GM23248 (cell line): Measurements from ENCODE around the gene TRPV3. TPM values are rescaled to one million over a fixed set of nuclear protein-coding genes. Genes with fewer than 3 reads are reported as not detected.

ENCODE experiments used
- DNase-seq: peaks from one replicate; pipeline ENCODE4 v3.0.0-alpha.2; 2015
- H2AFZ ChIP-seq: fragments of 200-600 bp; sonication (generic); 2 replicates; pipeline ENCODE4 v1.6.1; 2016; ENCODE audit warnings: antibody characterized with exemption
- H3F3A ChIP-seq: fragments of 200-600 bp; sonication (generic); 2 replicates; pipeline ENCODE4 v1.6.1; 2016; ENCODE audit warnings: mild to moderate bottlenecking, antibody characterized with exemption, mixed run types; ENCODE audit not compliant: insufficient read depth
- H3K27ac ChIP-seq: fragments of 200-600 bp; sonication (generic); 2 replicates; pipeline ENCODE4 v1.5.1; 2016; ENCODE audit warnings: mild to moderate bottlenecking
- H3K27me3 ChIP-seq: fragments of 200-600 bp; sonication (generic); replicated peaks from 2 replicates; pipeline ENCODE4 v1.6.1; 2016; ENCODE audit warnings: mild to moderate bottlenecking; ENCODE audit not compliant: insufficient read depth
- H3K36me3 ChIP-seq: fragments of 200-600 bp; sonication (generic); 2 replicates; pipeline ENCODE4 v1.6.1; 2016; ENCODE audit warnings: low read depth, mild to moderate bottlenecking
- H3K4me1 ChIP-seq: fragments of 200-600 bp; sonication (generic); 2 replicates; pipeline ENCODE4 v1.6.1; 2016; ENCODE audit warnings: mild to moderate bottlenecking; ENCODE audit not compliant: insufficient read depth
- H3K4me2 ChIP-seq: fragments of 200-600 bp; sonication (generic); one replicate; pipeline ENCODE4 v1.6.1; 2016; ENCODE audit warnings: mild to moderate bottlenecking; ENCODE audit not compliant: unreplicated experiment
- H3K4me3 ChIP-seq: fragments of 200-600 bp; sonication (generic); 2 replicates; pipeline ENCODE4 v1.5.1; 2016; ENCODE audit warnings: mild to moderate bottlenecking
- H3K79me2 ChIP-seq: fragments of 200-600 bp; sonication (generic); 2 replicates; pipeline ENCODE4 v1.6.1; 2016; ENCODE audit warnings: mild to moderate bottlenecking; ENCODE audit not compliant: insufficient read depth
- H3K9ac ChIP-seq: fragments of 200-600 bp; sonication (generic); 2 replicates; pipeline ENCODE4 v1.6.1; 2016; ENCODE audit warnings: mild to moderate bottlenecking
- H3K9me2 ChIP-seq: fragments of 200-600 bp; sonication (generic); 2 replicates; pipeline ENCODE4 v1.6.1; 2016; ENCODE audit warnings: mixed run types, mild to moderate bottlenecking, moderate library complexity; ENCODE audit not compliant: insufficient read depth
- H3K9me3 ChIP-seq: fragments of 200-600 bp; sonication (generic); one replicate; pipeline ENCODE4 v1.6.1; 2017; ENCODE audit warnings: low read depth
- H4K20me1 ChIP-seq: fragments of 200-600 bp; sonication (generic); 2 replicates; pipeline ENCODE4 v1.6.0; 2016; ENCODE audit not compliant: insufficient read depth
- EZH2 ChIP-seq: fragments of 200-600 bp; sonication (generic); IDR thresholded peaks from 2 replicates; pipeline ENCODE4 v1.6.1; 2018; ENCODE audit warnings: antibody characterized with exemption, mild to moderate bottlenecking; ENCODE audit not compliant: insufficient read depth, poor library complexity, severe bottlenecking
- EZH2phosphoT487 ChIP-seq: fragments of 200-600 bp; sonication (generic); IDR thresholded peaks from 2 replicates; pipeline ENCODE4 v1.6.1; 2018; ENCODE audit warnings: antibody characterized with exemption, moderate library complexity, mild to moderate bottlenecking, low read depth; ENCODE audit not compliant: insufficient read depth
- WGBS, 2 experiments: methylation state at CpG; one replicate each; pipeline ENCODE4 v1.1.6; 2015 to 2017; ENCODE audit warnings: low lambda C conversion rate in 2 of 2, low coverage in 1 of 2; ENCODE audit errors: missing lambda C conversion rate in 2 of 2; 5-methylcytosine and 5-hydroxymethylcytosine counted together
- in situ Hi-C: fragments of 300-500 bp; cut with MboI; formaldehyde crosslinking; loops from 2 replicates; pipeline ENCODE4 v1.15.0; 2020
- polyA plus RNA-seq: library from polyadenylated mRNA; unstranded; fragments of >200 nt; fragmentation: Nextera tagmentation; extraction: Ambion mirVana; gene quantifications from 2 replicates; pipeline ENCODE4 v1.2.1, GENCODE V29; 2016
- total RNA-seq: library from RNA; depleted of rRNA; stranded (reverse); fragments of >200 nt; shearing (Covaris generic); gene quantifications from 2 replicates; pipeline ENCODE4 v1.2.3, GENCODE V29; 2014

TRPV3 gene
- total and polyA plus RNA-seq, 2 experiments from 2014 or later = 0.41 to 1.1 TPM

DNA sequence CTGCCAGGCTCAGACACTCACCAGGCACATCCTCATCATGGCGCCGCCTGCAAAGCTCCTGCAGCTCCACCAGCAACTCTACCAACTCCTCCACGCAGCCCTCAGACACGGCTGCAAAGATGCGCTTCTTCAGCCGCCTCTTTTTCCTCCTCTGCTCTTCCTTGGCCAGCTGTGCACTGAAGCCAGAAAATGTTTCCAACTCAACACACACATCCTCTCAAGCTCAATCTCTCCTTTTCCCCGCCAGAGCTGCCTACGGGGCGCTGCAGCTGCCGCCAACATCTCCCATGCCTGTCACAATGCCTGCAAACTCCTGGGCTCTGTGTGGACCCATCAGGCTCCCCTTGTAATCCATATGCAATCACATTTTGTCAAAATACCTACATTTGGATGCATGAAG is 14.2 kb downstream of the TRPV3 start:
- no peak for TF ChIP-seq EZH2
- TF ChIP-seq EZH2phosphoT487 = no peak
- Histone ChIP-seq H3K27ac (no peak overlapping the region), H3K36me3 (no peaks in the 10 kb centered on the region), H3K27me3 (no peaks in the 10 kb centered on the region), H3K4me2 (no peak overlapping the region), H3K9me3 (no peaks in the 10 kb centered on the region), H3K4me1 (no peaks in the 10 kb centered on the region), H2AFZ (no peak overlapping the region), H3K9me2 (no peaks in the 10 kb centered on the region), H3K9ac (no peak overlapping the region), H3K79me2 (no peaks in the 10 kb centered on the region), H4K20me1 (no peaks in the 10 kb centered on the region), H3K4me3 (no peak overlapping the region), H3F3A (no peaks in the 10 kb centered on the region)
- in situ Hi-C loops = no loop called here
- DNase-seq = no peak
- WGBS, 2 experiments = 80 to 85% methylated on average over 10 of the region's 10 CpGs

DNA sequence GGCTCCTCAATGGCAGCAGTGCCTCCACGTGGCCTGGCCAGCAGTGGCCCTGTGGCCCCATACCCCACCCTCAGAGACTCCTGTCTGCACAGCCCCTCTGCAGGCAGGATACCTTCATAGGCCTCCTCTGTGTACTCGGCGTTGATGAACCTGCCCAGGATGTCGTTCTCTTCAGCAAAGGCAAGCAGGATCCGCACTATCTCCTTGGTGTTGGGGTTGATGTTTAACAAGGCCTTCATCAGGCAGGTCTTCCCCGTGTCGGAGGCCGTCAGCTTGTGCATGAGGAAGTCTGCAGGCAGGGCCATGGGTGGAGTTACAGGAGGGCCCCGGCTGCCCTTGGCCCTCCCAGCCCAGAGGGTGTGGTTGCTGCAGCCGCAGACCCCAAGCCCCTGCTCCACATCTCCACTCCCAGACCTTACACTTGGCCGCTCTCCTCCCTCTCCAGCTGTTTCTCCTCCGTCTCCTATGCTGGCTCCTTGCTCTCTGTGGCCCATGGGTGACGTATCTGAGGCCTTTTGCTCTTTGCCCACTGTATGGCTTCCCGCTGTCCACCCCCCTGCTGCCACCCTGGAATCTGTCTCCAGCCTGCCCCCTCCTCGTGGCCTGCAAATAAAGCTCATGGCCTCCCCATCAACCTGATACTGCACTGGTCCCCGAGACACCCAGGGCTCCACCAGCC is 15.1 kb downstream of the TRPV3 start:
- no peak for DNase-seq

DNA sequence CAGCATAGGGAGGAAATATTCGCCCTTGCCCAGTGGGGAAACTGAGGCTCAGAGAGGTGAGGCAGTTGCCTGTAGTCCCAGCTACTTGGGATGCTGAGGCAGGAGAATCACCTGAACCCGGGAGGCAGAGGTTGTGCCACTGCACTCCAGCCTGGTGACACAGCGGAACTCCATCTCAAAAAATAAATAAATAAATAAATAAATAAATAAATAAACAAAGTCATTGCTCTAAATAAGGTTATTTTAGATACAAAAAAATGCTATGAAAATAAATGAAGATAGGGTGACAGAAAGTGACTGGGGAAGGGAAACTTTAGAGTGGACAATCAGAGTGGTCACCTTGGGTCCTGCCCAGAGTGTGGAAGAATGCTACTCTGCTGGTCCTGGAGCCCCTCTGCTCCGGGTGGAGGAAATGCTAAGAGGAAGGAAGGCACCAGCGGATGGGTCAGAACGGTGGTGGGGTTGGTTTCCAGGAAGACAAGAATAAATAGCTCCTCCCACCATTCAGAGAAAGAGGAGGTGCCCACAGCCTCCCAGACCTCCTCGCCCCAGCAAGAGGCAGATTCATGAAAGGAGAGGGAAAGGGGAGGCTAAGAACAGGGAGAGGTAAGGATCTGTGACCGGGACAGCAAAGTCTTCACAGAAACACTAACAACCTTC is 17.6 kb downstream of the TRPV3 start:
- Histone ChIP-seq H3K4me3 (no peak overlapping the region), H4K20me1 (no peaks in the 10 kb centered on the region), H3K9me3 (no peaks in the 10 kb centered on the region), H3F3A (no peaks in the 10 kb centered on the region), H3K4me2 (no peak overlapping the region), H3K27ac (no peak overlapping the region), H3K79me2 (no peaks in the 10 kb centered on the region), H3K36me3 (no peaks in the 10 kb centered on the region), H3K4me1 (peaks cover 5% of the 10 kb centered on the region; the same call in 1 of the 2 replicates), H3K9me2 (no peaks in the 10 kb centered on the region), H3K27me3 (no peaks in the 10 kb centered on the region), H2AFZ (no peak overlapping the region), H3K9ac (no peak overlapping the region)
- in situ Hi-C loops = no loop called here
- TF ChIP-seq EZH2 (no peak), EZH2phosphoT487 (no peak)
- WGBS, 2 experiments = 77 to 82% methylated on average over 8 of the region's 8 CpGs
- DNase-seq = no peak

More for the DNA sequence above, 15.1 kb downstream of the TRPV3 start:
- Histone ChIP-seq H3K4me3 (no peak overlapping the region), H3K27ac (no peak overlapping the region), H4K20me1 (no peaks in the 10 kb centered on the region), H2AFZ (no peak overlapping the region), H3F3A (no peaks in the 10 kb centered on the region), H3K9me3 (no peaks in the 10 kb centered on the region), H3K9ac (no peak overlapping the region), H3K79me2 (no peaks in the 10 kb centered on the region), H3K9me2 (no peaks in the 10 kb centered on the region), H3K36me3 (no peaks in the 10 kb centered on the region), H3K4me1 (no peaks in the 10 kb centered on the region), H3K27me3 (no peaks in the 10 kb centered on the region), H3K4me2 (no peak overlapping the region)
- TF ChIP-seq EZH2phosphoT487 (no peak), EZH2 (no peak)
- WGBS, 2 experiments = 56 to 63% methylated on average over 13 to 16 of the region's 16 CpGs
- in situ Hi-C loops = no loop called here

DNA sequence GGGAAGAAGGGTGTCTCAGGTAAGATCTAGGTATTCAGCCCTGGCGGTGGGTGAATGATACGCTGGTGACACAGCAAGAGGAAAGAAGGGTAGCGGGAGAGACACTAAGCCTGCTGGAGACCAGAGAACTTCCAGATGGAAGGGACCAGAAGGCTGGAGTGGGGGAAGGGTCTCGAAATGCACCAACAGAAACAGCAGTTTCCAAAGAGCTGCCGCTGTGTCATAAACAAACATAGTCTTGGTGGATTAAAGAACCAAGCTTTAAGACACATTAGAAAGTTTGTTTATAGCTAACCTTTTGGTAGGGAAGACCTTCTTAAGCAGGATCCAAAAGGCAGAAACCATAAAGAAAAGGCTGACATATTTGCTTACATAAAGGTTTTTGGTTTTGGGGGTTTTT is 20.9 kb downstream of the TRPV3 start:
- no peaks in the 10 kb centered on the region for H3K9me2 ChIP-seq
- peaks cover 5% of the 10 kb centered on the region; the same call in 1 of the 2 replicates for H3K4me1 ChIP-seq
- no peak overlapping the region for H3K4me3 ChIP-seq
- H3K36me3 ChIP-seq = no peaks in the 10 kb centered on the region
- no peaks in the 10 kb centered on the region for H3K9me3 ChIP-seq
- H3K27me3 ChIP-seq = no peaks in the 10 kb centered on the region
- DNase-seq = no peak
- no peak overlapping the region for H3K9ac ChIP-seq
- no peaks in the 10 kb centered on the region for H3F3A ChIP-seq
- in situ Hi-C loops = no loop called here
- no peaks in the 10 kb centered on the region for H3K79me2 ChIP-seq
- peak overlapping the region; percentile 99 for H3K4me2 ChIP-seq
- no peaks in the 10 kb centered on the region for H4K20me1 ChIP-seq
- H2AFZ ChIP-seq = peak overlapping the region; percentile 98; the same call in 1 of the 2 replicates
- WGBS, 2 experiments = 94 to 98% methylated on average over 5 of the region's 5 CpGs
- no peak overlapping the region for H3K27ac ChIP-seq
- TF ChIP-seq EZH2phosphoT487 (no peak), EZH2 (no peak)
